ENCODE data around the gene ATP8A2. TPM values are rescaled to one million over a fixed set of nuclear protein-coding genes. Genes with fewer than 3 reads are reported as not detected.

Gene ATP8A2
- total and polyA plus RNA-seq, 10 of the 15 experiments (the other 5 are each of a cell fraction or from before 2014, with no cell fraction given), result 0.01 to 0.04 (median 0.04) TPM; not detected in 7

- Histone ChIP-seq H3K4me2 (ENCODE audit: control insufficient read depth, insufficient read depth) (no peak overlapping the region), H3K4me1 (ENCODE audit: control insufficient read depth, insufficient read depth, low read length) (no peaks in the 10 kb centered on the region), H3K27me3 (replicated peaks in 1 of 2; ENCODE audit: control insufficient read depth in 2 of 2, insufficient read depth in 2 of 2, low read length in 1 of 2) (no peaks in the 10 kb centered on the region; a peak in 1 of 4 replicates), H3K79me2 (ENCODE audit: control insufficient read depth, insufficient read depth, low read length) (no peaks in the 10 kb centered on the region), H3K36me3 (ENCODE audit: control insufficient read depth in 2 of 2, insufficient read depth in 2 of 2, low read length in 1 of 2) (no peaks in the 10 kb centered on the region), H2AFZ (ENCODE audit: control insufficient read depth, low read depth, low read length) (no peak overlapping the region), H3K9ac (ENCODE audit: control insufficient read depth, insufficient read depth, low read length) (no peak overlapping the region), H3K9me3 (replicated peaks; ENCODE audit: control insufficient read depth, insufficient read depth, low read length) (no peaks in the 10 kb centered on the region), H4K20me1 (ENCODE audit: control insufficient read depth, insufficient read depth) (no peaks in the 10 kb centered on the region), H3K4me3 (no peak overlapping the region), H3K27ac (ENCODE audit: control insufficient read depth, insufficient read depth) (no peak overlapping the region)
- no TSS peak for BruUV-seq (replicated peaks)
- intact Hi-C loops (cut with micrococcal nuclease; ENCODE audit: unreplicated experiment) (no loop called here), in situ Hi-C loops (cut with MboI) (no loop called here)
- 8% methylated on average over 4 of the region's 4 CpGs for WGBS (ENCODE audit: insufficient coverage, insufficient replicate concordance, low lambda C conversion rate, missing lambda C conversion rate)
- SMC1A ChIA-PET (ENCODE audit: uncharacterized antibody, unreplicated experiment), result no interaction called here
- no peak for FAIRE-seq
- POLR2A ChIA-PET, result no interaction called here
- no peak for DNase-seq (ENCODE audit: low read depth, low spot score)
- CTCF ChIA-PET, result no interaction called here
- RAD21 ChIA-PET (ENCODE audit: unreplicated experiment), result no interaction called here
- no peak for ATAC-seq
- TF ChIP-seq LARP7 (IDR thresholded peaks at IDR 0.05) (no peak), JUNB (IDR thresholded peaks at IDR 0.05) (no peak), EED (IDR thresholded peaks at IDR 0.05; ENCODE audit: low read depth) (no peak), ZNF207 (IDR thresholded peaks at IDR 0.05; ENCODE audit: borderline replicate concordance) (no peak), NFIC (IDR thresholded peaks at IDR 0.05; ENCODE audit: low read depth, low read length) (no peak), PAX5 (IDR thresholded peaks at IDR 0.05; ENCODE audit: borderline replicate concordance, low read depth, low read length) (no peak), BMI1 (IDR thresholded peaks at IDR 0.05; ENCODE audit: borderline replicate concordance) (no peak), E2F8 (IDR thresholded peaks at IDR 0.05; ENCODE audit: low read depth, partially characterized antibody) (no peak), WRNIP1 (IDR thresholded peaks at IDR 0.05; ENCODE audit: borderline replicate concordance, low read depth, low read length) (no peak), HDAC6 (IDR thresholded peaks at IDR 0.05; ENCODE audit: unreplicated experiment) (no peak), ELK1 (IDR thresholded peaks at IDR 0.05; ENCODE audit: low read depth, low read length) (no peak), STAT1 (conservative IDR thresholded peaks at IDR 0.05) (no peak), CEBPZ (IDR thresholded peaks at IDR 0.05; ENCODE audit: low read depth, low read length) (no peak), YBX1 (IDR thresholded peaks at IDR 0.05) (no peak)
Observed at GRCh38 chr13:25423831-25424230, 52.1 kb downstream of the ATP8A2 start.

Data from GM12878 (cell line).